Prostate gland (tissue), 2 donors: Measurements from ENCODE around the gene DCX. TPM values are rescaled to one million over a fixed set of nuclear protein-coding genes. Genes with fewer than 3 reads are reported as not detected.

Source experiments
- DNase-seq: peaks from one replicate; pipeline ENCODE4 v3.0.0-alpha.2; 2019; ENCODE audit warnings: low spot score
- H3K27ac ChIP-seq, 2 donors: fragments of 200-600 bp; sonication (generic); 2 replicates each; pipeline ENCODE4 v1.5.1; 2017 to 2019
- H3K27me3 ChIP-seq: fragments of 200-600 bp; sonication (generic); replicated peaks from 2 replicates; pipeline ENCODE4 v1.5.1; 2019; ENCODE audit not compliant: insufficient read depth
- H3K36me3 ChIP-seq, 2 donors: fragments of 200-600 bp; sonication (generic); 1 replicate in 1 of 2; 2 replicates in 1 of 2; pipeline versions ENCODE4 v1.5.1 to v1.8.1; 2017 to 2019
- H3K4me1 ChIP-seq: fragments of 200-600 bp; sonication (generic); replicated peaks from 2 replicates; pipeline ENCODE4 v1.5.1; 2019
- H3K4me3 ChIP-seq, 2 donors: fragments of 200-600 bp; sonication (generic); 2 replicates each; pipeline ENCODE4 v1.5.1; 2017 to 2019
- H3K9me3 ChIP-seq: fragments of 200-600 bp; sonication (generic); 2 replicates; pipeline ENCODE4 v1.5.1; 2017
- CTCF ChIP-seq, 4 experiments: fragments of 200-600 bp in 2 of 4; fragments of 450-650 bp in 2 of 4; sonication (generic) in 2 of 4; IDR thresholded peaks; 1 replicate in 3 of 4; 2 replicates in 1 of 4; pipeline ENCODE4 v1.5.1; 2016 to 2019; ENCODE audit warnings: antibody characterized with exemption in 4 of 4, mild to moderate bottlenecking in 2 of 4, moderate library complexity in 2 of 4
- POLR2A ChIP-seq: fragments of 450-650 bp; IDR thresholded peaks from one replicate; pipeline ENCODE4 v1.6.1; 2016; ENCODE audit warnings: antibody characterized with exemption, mild to moderate bottlenecking
- POLR2AphosphoS5 ChIP-seq: sonication (generic); formaldehyde crosslinking; IDR thresholded peaks from one replicate; pipeline ENCODE4 v1.6.1; 2017; ENCODE audit warnings: antibody characterized with exemption
- WGBS: methylation state at CpG from one replicate; pipeline ENCODE4 v1.1.5; 2018; 5-methylcytosine and 5-hydroxymethylcytosine counted together
- intact Hi-C: fragments of 100-400 bp; cut with DNase I; formaldehyde crosslinking; loops from one replicate; pipeline ENCODE4 v1.14.2; 2022
- total RNA-seq, 2 donors: library from RNA; depleted of rRNA; stranded (reverse); fragments of >200 nt; gene quantifications; one replicate each; pipeline ENCODE4 v1.1.0, GENCODE V29; 2016

DCX gene
- total RNA-seq, 2 donors from 2014 or later: 0.17 TPM; not detected in 1

DNA sequence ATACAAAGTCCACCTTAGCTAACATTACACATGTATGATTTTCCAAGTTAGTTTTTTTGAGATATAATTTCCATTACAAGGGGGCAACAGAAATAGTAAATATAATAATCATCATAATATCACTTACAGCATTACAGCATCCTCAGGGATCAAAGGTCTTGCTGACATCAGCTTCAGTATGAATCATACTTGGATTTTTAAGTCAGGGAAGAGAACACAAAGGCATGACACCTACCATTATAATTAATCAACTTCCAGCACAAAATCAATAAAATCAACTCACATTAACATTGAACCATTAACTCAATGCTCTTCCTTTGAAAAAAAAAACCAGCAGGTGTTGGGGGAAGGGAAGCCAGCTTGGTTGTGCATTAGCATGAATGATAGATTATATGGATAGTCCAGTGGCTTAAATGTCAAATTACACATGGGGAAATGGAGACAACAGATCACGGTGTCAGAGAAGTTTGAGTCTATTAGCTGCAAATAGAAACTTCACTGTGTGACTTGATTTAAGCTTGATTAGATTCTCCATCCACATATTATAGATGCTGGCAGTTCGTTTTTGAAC lies 74.8 kb downstream of the DCX start:
- intact Hi-C loops: no loop called here

GRCh38 chrX:111336141-111336540 lies 75.9 kb downstream of the DCX start:
- no peak overlapping the region for H3K27ac ChIP-seq
- no peaks in the 10 kb centered on the region for H3K27me3 ChIP-seq
- DNase-seq: no peak
- TF ChIP-seq CTCF (IDR thresholded peaks at IDR 0.05): no peak
- no peak for TF ChIP-seq POLR2A
- no peak for TF ChIP-seq POLR2AphosphoS5
- no peak overlapping the region for H3K4me3 ChIP-seq
- H3K36me3 ChIP-seq: no peaks in the 10 kb centered on the region
- intact Hi-C loops: no loop called here
- 53% methylated on average over 1 of the region's 1 CpG for WGBS
- H3K4me1 ChIP-seq: no peaks in the 10 kb centered on the region
- no peaks in the 10 kb centered on the region for H3K9me3 ChIP-seq

More for the DNA sequence above, 74.8 kb downstream of the DCX start:
- WGBS: 82% methylated on average over 2 of the region's 2 CpGs
- Histone ChIP-seq H3K27ac (no peak overlapping the region), H3K9me3 (no peaks in the 10 kb centered on the region), H3K27me3 (no peaks in the 10 kb centered on the region), H3K4me1 (no peaks in the 10 kb centered on the region), H3K36me3 (no peaks in the 10 kb centered on the region), H3K4me3 (no peak overlapping the region)
- DNase-seq: no peak
- TF ChIP-seq POLR2AphosphoS5: no peak

- no peaks in the 10 kb centered on the region for H3K27me3 ChIP-seq
- H3K4me3 ChIP-seq: no peak overlapping the region
- TF ChIP-seq CTCF (IDR thresholded peaks at IDR 0.05) (no peak), POLR2A (no peak), POLR2AphosphoS5 (no peak)
- no peak overlapping the region for H3K27ac ChIP-seq
- intact Hi-C loops: no loop called here
- no peak for DNase-seq
- no peaks in the 10 kb centered on the region for H3K36me3 ChIP-seq
- no peaks in the 10 kb centered on the region for H3K4me1 ChIP-seq
- no peaks in the 10 kb centered on the region for H3K9me3 ChIP-seq
Measured at GRCh38 chrX:111329370-111329769, 82.6 kb downstream of the DCX start.

- intact Hi-C loops: no loop called here
- no peaks in the 10 kb centered on the region for H3K27me3 ChIP-seq
Measured at GRCh38 chrX:111328858-111329257, 83.1 kb downstream of the DCX start.

GRCh38 chrX:111322231-111322855 lies 89.6 kb downstream of the DCX start:
- WGBS: 100% methylated on average over 1 of the region's 1 CpG
- no peaks in the 10 kb centered on the region for H3K36me3 ChIP-seq
- H3K27me3 ChIP-seq: no peaks in the 10 kb centered on the region
- H3K4me1 ChIP-seq: no peaks in the 10 kb centered on the region
- DNase-seq: no peak
- H3K27ac ChIP-seq: no peak overlapping the region
- H3K9me3 ChIP-seq: no peaks in the 10 kb centered on the region
- intact Hi-C loops: no loop called here
- TF ChIP-seq CTCF (IDR thresholded peaks at IDR 0.05): no peak
- no peak for TF ChIP-seq POLR2A
- TF ChIP-seq POLR2AphosphoS5: no peak
- H3K4me3 ChIP-seq: no peak overlapping the region

More at GRCh38 chrX:111328858-111329257, 83.1 kb downstream of the DCX start:
- no peak for DNase-seq
- no peak for TF ChIP-seq POLR2A
- no peak for TF ChIP-seq CTCF (IDR thresholded peaks at IDR 0.05)
- TF ChIP-seq POLR2AphosphoS5: no peak
- H3K4me1 ChIP-seq: no peaks in the 10 kb centered on the region
- no peak overlapping the region for H3K27ac ChIP-seq
- H3K9me3 ChIP-seq: no peaks in the 10 kb centered on the region
- no peaks in the 10 kb centered on the region for H3K36me3 ChIP-seq
- H3K4me3 ChIP-seq: no peak overlapping the region
